Measurements from ENCODE around the gene SEC16A.
A peak's percentile ranks its signal among the peaks of the same experiment; 100 is the strongest.

Gene SEC16A

DNA sequence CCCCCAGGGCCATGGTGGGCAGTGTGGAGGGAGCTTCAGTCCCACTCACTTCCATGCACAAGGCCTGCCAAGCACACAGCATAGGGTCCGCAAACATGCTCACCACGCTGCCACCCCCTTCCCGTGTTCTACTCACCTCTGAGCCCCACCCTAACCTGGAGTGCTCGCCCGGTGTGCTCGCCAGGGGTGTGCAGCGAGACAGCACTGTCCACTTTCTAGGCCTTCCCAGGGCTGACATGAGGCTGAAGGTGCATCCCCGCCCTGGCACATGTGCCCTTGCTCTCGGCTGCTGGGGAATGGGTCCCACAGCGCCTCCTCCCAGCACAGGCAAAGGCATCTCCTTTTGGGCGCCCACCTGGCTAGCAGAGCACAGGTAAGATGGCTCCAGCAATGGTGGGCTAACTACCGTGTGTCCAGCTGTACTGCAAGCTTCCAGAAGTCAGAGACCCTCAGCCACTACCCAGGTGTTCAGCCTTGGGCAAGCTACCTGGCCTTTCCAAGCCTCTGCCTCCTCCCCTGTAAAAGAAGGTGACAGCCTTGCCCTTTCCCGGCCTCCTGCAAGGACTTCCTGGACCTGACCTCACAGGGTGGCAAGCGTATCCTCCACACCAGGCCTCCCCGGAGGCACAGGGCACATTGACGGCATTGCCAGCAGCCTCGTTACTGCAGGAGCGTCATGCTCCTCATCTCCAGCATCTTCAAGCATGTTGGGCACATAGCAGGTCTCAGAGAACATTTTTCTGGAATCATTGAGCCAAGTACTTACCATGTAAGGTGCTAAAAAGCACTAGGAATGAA lies 4.2 kb upstream of the SEC16A start:
- no peak for DNase-seq

DNA sequence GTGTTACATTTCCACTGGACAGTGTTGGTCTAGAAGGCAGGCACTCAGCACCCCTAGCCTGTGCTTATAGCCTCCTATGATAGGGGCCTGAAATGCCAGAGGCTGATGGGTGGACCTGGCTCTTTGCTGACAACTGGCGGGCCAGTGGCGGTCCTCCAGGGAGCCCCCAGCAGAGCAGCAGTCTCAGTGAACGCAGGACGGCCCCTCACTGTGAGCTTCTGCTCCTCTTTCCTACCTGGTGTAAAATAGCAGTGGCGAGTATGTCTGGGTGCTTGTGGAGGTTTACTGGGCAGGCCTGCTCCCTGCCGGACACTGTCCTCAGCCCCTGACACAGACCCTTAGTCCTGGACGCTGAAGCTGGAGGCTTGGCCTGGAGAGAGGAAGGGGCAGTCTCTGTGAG lies 3.3 kb upstream of the SEC16A start:
- DNase-seq = no peak

DNA sequence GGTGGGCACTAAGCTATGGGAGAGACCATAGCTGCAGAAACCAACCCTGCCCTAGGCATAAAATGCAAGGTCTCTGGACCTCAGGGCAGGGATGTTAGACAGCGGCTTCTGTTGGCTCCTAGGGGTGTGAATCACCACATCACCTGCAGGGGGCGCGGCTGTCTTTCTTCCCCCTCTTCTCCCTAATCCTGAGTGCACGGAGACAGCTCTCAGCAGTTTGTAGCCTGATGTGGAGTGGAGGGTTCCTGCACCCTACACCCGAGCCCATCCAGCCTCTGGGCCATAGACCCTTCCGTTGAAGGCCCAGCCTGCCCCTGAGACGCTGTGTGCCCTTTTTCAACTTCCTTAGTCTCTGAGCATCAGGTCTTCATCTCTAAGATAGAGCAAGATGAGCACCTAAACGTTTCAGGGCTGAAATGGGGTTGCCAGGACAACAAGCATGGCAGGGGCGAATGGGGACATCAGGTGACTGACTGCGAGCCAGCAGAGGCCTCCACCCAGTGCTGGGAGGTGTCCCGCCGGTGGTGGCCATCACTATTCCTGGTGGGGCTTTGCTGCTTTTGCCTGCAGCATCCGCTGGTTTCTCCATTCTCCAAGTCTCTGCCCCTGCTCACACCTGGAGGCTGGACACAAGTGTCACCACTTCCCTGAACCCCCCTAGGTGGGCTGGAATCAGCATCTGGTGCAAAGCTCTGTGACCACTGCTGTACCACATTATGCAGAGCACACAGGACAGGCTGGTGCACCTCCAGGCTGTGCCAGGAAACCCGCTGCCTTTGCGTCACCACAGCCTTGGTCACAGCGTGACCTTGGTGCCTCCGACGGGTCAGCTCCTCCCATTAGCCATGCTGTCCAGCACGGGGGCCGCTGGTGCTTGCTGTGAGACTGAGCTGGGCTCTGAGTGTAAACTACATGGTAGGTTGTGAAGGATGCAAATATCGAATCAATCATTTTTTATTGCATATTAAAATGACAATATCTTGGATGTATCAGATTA lies 2.5 kb upstream of the SEC16A start:
- DNase-seq = peak; percentile 85

DNA sequence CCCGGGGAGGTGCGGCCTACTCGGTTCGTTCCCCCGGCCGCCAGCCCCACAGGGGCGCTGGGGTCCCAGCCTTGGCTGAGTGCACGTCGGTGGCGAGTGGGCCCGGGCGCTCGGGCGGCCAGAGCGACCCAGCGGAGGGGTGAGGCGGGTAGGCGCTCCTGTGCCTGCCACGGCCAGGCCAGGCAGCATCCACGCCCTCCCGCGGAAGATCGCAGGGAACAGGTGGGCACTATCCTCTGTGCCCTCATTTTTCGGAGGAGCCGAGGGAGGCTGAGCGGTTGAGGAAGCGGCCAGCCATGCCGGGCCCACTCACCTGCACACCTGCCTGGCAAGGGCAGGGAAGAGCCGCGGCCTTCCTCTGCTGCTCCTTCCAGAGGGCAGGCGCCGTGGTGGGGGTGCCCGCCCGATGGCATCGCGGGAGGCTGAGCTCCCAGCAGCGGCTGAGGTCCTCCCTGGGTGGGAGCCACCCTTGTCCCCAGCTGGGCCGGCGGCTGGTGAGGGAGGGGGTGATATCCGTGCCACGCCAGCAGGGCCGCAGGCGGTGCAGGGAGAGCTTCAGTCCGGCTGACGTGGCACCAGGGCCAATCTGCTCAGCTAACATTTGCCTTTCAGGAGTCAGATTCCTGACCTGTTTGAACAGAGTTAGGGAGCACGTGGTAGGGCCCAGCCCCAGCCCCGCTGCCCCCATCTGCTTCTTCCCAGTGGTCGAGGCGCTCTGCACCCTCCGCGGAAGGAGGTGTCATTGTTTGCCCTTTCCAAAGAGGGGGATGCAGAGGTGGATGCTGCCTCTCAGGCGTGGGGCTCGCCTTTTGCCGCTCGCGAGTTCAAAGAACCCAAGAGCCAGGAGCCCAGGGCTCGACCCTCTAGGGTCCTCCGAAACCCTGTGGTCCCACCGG lies 1.6 kb upstream of the SEC16A start:
- DNase-seq = no peak

DNA sequence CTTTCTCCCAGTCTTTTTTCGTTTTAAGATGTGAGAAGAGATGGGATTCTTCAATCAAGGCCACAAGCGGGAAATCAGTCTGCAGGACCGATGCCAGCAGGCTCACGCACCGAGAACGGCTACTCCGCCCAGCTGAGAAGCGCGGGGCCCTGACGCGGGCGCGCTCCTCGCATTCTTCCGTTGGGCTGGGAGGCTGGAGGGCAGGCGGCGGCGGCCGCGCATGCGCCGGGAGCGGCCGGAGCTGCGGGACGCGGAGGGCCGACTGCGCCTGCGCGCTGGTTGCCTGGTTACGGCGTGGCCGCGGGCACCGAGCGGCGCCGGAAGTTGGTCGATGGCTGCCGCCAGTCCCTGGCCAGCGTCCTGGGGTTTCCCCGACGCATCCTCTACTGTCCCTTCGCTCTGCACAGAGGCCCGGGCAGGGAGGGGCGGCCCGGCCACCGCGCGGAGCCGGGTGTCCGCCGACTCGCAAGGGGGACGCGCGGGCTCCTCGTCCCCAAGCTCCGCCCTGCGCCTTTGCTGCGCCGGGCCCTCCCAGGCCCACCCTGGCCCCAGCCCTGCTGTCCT lies 831 bp upstream of the SEC16A start:
- peak; percentile 64 for DNase-seq

DNA sequence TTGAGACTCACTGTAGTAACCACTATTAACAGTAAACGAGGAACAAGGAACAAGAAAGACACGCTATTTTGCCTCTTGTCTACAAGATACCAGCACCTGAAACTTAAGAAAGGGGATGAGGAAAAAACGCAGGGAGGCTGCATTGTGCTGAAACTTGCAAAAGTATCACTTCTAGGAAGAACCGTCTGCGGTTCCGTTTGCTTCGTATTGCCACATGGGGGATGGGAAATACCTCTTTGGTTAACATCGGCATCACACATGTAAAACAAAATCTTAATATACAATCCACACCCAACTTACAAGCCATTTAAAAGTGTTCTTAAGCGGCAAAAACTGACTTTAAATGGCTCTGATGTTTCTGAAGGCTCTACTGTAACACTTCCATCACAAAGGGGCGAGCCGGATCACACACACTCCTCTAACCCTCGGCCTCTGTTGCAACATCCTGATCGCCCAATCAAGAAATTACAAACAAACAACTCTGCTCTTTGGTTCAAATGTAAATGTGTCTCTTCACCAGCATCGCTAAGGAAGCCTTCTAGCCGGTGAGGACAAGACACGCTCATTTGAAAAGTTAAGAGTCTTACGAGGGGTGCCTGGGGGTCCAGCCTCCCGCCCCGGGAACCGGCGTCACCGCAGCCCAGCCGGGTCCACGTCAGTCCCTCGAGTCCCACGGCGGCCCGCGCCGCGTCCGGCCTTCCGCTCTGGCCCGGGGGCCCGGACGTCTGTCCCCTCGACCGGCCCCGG lies 621 bp downstream of the SEC16A start:
- DNase-seq = no peak

DNA sequence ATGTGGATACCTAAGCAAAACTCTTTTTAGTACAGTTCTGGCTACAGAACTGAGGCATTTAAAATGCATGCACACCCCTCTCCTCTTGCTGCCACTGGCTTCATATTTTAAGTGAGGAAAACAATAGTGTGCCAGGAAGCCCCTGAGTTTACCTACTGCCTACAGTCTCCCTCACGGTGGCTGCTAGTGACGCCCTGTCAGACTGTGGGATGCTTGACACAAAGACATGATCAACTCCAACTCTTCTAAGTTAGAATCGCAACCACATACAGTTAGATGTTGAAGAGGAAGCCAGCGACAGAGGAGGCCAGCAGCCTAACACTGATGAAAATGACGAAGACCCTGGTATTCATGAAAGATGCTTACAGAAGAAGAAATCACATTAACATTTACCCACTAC lies 1.3 kb downstream of the SEC16A start:
- no peak for DNase-seq

DNA sequence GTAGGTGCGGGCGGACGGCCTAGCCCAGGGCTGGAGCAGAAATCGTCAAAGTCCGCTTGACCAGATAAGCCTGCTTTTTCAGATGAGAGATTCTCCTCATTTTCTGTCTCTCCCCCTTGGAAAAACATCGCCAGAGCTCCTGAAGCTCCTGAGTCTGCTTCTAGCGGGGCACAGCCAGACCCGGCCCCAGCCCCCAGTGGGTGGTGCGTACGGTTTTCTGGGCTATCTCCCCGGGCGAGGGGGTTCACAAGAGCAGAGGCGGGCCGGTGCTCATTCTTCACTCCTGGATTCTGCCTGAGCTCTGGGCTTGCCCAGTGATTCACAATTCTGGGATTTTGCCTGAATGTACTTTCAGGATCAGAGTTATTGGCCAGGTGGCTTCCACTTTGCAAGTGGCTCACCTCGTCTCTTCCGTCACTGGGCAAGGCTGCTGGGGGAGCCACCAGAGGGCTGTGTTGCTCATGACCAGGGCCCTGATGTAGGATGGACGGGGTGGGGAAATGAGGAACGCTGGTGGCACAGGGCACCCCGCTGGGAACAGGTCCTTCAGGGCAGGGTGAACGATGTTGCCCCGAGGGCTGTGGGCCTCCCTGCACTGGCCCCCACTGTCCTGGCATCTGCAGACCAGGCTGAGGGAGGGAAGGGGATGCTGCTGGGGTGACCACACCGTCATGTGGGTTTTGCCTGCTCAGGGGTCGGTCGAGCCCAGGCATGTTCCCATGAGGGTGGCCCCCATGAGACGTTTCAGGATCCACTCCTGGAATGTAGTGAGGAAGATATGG lies 6.3 kb downstream of the SEC16A start:
- no peak for DNase-seq

DNA sequence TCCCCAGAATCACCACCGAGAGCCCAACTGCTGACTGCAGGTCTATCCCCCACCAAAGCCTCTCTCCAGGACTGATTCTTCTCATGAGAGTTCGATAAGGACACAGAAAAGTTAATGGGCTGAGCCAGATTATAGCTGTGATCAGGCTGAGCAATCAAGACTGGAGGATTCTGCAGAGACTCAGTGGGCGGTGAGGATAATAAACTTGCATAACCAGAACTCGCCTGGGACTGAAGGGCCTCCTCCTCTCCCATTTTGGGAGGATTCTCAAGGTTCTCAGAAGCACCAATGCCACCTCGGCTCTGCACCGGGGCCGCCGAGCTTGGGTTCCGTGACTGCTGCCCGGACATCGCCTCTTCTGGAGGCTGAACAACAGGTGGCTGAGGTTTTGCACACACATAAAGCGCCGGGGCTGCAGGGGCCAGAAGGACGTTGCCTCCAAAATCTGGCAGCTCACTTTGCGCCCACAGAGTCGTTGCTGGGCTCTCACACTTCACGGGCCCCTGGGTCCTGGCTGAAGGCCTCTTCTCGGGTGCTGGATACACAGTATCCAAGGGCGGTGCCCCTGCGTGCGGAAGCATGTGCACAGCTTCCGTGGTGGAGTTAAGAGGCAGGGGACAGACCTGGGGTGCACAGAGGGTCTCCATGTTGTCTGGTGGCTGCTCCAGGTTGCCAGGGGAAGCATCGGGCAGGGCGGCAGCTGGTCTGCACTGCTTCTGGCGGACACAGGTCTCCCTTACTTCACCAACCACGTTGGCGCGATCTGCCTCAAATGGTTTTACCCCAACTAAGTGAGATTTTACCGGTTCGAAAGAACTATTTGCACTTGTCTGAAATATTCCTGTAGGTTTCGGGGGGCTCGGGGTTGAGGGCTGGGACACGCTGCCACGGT lies 7.6 kb downstream of the SEC16A start:
- DNase-seq = no peak

DNA sequence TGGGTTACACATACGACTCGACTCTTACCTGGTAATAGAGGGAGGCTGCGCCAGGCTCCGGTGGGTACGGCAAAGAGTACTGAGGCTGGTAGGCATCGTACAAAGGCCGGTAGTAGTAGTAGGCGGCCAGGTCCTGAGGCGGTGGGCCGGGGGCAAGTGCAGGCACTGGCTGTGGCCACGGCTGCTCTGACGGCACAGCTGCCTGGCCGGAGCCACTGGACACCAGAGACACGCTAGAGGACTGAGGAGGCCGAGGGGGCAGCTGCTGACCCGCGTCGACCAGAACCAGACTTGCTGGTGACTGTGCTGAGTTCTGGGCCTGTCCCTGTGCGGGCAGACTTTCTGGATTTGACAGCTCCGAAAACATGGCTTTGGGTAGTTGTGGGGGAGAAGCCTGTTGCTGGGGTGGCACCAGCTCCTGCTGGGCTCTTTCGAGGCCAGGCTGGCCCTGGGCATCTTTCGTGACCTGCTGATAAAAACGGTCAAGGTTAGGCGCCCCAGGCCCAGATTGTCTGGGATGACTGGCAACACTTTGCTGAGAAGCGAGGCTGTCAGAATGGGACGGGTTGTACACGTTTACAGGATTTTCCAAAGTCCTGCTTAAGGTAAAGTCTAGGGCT lies 8.7 kb downstream of the SEC16A start:
- no peak for DNase-seq

DNA sequence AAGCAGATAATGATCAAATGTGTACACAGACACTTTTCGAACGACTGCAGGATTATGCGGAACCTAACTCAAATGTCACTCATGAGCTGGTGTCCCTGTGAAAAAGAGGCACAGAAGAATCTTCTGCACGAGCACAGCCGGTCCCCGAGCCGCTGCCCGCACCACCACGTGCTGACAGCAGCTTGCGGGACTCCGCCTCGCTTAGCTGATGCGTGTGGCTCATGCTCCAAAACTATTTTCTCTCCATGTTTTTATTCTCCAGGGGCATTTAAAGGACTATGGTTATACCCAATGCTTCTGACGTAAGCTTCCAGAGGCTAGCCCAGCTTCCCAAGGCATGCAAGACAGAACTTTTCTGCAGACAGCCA lies 9.5 kb downstream of the SEC16A start:
- no peak for DNase-seq

DNA sequence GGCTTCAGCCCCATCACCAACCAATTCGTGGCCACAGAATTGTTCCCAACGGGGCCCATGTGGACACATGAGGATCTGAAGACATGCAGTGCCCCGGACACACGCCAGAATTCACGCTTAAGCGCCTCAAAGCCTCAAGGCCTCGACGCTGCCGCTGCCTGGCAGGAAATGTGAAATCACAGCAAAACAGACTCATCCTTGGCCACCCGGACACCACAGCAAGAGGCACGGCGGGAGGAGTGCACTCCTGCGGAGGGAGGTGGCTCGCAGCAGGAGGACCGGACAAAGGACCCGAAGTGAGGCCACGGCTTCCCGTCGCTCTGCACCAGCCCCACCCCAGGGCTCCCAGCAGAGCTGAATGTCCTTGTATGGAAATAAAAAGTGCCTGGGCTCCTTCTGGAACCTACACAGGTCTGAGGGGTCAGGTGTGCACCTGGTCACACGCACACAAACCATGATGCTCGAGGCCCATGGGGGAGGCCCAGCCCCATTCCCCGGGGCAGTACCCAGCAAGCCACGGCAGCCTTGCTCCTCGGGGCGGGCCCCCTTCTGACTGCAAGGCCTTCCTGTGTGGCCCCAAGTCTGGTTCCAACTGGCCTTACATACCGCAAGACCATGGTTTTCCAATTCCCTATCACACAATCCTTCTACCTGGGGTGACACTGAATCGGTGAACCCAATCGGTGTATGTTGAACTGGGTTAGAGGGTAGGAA lies 10.0 kb downstream of the SEC16A start:
- DNase-seq = no peak

DNA sequence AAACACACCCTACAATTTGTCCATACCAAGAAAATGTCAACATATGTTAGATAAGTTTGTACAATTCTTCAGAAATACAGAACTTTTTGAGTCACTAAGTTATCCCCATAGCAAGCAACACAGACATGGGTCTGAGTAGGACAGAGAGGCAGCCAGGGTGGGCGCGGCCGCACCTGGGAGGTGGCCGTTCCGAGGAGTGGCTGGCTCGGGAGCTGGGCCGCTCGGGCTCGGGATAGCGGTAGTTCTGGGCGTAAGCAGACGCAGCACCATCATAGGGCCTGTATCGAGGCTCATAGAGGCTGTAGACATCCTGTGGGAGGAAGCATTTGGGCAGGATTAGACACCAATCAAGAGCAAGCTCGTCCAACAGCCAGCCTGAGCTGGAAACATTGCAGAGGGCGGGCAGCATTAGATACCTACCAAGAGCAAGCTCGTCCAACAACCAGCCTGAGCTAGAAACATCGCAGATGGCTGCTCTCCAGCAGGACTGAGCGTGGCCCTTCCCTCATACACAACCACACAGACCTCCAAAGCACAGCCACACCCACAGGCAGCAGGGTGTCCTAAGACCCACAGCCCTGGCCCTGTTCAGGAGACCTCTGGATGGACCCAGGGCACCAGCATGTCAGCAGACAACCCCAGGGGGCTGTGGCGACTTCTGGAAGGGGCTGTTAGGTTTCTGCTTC lies 10.9 kb downstream of the SEC16A start:
- no peak for DNase-seq

DNA sequence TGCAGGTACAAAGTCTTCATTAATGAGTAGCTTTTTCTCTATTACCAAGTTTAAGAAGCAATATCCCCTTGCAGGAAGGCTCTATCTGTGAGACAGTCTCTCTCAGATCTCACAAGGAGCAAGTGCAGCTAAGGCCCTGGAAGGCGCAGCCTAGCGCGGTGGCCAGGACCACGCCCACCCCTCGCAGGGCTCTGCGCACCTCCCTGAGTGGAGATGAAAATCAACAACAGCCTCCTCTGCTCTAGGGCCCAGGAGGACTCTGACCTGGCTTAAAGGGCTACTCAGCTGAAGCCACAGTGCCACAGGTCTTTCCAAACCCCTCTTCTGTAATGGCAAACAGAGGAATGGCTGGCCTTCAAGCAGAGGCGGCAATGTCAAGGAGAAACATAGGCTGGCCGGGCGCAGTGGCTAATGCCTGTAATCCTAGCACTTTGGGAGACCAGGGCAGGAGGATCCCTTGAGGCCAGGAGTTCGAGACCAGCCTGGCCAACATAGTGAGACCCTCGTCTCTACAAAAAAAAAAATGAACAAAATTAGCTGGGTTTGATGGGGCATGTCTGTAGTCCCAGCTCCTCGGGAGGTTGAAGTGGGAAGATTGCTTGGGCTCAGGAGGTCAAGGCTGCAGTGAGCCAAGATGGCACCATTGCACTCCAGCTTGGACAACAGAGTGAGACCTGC lies 11.9 kb downstream of the SEC16A start:
- no peak for DNase-seq

DNA sequence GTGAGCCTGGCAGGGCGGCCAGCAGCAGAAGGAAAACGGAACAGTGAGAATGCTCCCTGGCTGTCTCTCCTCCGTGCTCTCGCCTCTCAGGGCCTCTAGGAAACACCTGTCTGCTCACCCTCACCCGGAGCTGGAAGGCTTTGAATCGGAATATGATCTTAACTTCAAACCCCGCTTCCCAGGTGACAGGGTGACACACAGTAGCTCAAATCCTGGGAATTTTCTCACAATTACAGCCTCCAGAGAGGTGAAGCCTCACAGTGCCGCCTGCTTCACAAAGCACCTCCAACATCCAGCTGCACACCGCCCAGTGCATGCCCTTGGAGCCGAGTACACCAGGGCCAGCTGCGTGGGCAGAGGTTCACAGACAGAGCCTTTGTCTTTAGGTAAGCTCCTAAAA lies 12.5 kb downstream of the SEC16A start:
- DNase-seq = no peak

DNA sequence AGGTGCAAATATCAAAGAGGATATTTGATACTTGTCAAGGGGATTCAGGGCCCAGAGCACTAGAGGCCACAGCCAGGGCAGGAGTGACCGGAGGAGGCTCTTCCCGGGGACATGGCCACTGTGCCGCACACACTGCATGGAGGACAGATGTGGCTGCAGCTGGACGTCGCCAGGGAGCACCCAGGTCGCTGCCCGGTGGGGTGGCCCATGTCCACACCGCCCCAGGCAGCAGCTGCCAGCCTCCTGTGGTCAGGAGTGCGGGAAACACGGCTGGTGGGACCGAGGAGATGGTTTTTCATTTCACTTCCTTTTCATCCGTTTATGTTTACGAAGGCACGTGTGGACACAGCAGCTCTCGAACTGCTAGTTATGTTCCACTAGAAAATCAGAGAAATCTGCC lies 15.1 kb downstream of the SEC16A start:
- DNase-seq = no peak

DNA sequence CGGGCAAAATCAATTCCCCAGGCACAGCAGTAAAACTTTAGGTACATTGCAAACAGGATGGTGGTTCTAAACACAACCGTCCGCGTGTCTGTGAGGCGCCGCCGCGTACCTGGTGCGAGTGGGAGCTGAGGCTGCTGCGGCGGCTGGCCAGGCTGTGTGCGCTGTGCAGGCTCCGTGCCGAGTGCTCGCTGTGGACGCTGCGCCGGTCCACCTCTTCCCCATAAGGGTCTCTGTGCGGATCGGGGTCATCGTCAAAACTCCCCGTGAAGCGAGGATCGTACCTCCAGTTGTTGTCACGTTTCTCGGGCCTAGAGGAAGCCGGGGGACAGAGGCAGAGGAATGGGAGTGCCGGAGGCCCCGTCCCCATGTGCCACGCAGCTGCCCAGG lies 16.7 kb downstream of the SEC16A start:
- no peak for DNase-seq
